Endothelial cell (in vitro differentiated cells): ENCODE measurements around the gene DAND5. TPM values are rescaled to one million over a fixed set of nuclear protein-coding genes. Genes with fewer than 3 reads are reported as not detected.
A peak's percentile ranks its signal among the peaks of the same experiment; 100 is the strongest.

Experiments
- DNase-seq: peaks from one replicate; pipeline ENCODE4 v3.0.0; 2021; ENCODE audit warnings: low spot score
- H3K27ac Mint-ChIP-seq: one replicate; pipeline ENCODE4 v1.8.0; 2021; ENCODE audit warnings: mixed read lengths, inconsistent platforms; ENCODE audit not compliant: unreplicated experiment
- H3K27me3 Mint-ChIP-seq: one replicate; pipeline ENCODE4 v1.8.0; 2021; ENCODE audit warnings: mild to moderate bottlenecking, moderate library complexity, mixed read lengths, inconsistent platforms; ENCODE audit not compliant: unreplicated experiment
- H3K36me3 Mint-ChIP-seq: one replicate; pipeline ENCODE4 v1.8.0; 2021; ENCODE audit warnings: mild to moderate bottlenecking, low read depth, mixed read lengths, inconsistent platforms; ENCODE audit not compliant: unreplicated experiment
- H3K4me1 Mint-ChIP-seq: one replicate; pipeline ENCODE4 v1.8.0; 2021; ENCODE audit warnings: mild to moderate bottlenecking, mixed read lengths, inconsistent platforms; ENCODE audit not compliant: unreplicated experiment
- H3K4me3 Mint-ChIP-seq: one replicate; pipeline ENCODE4 v1.8.0; 2021; ENCODE audit warnings: mild to moderate bottlenecking, mixed read lengths, inconsistent platforms; ENCODE audit not compliant: unreplicated experiment
- H3K9me3 Mint-ChIP-seq: one replicate; pipeline ENCODE4 v1.8.0; 2021; ENCODE audit warnings: mixed read lengths, inconsistent platforms; ENCODE audit not compliant: unreplicated experiment
- CTCF ChIP-seq: fragments of 200-600 bp; sonication (generic); IDR thresholded peaks from one replicate; pipeline ENCODE4 v1.5.0; 2021; ENCODE audit warnings: antibody characterized with exemption; ENCODE audit not compliant: unreplicated experiment
- total RNA-seq: library from RNA; stranded (reverse); fragmentation: NEBNext Ultra II Directional; extraction: Animal tissue kit (Norgen Biotek cat#: 25700); gene quantifications from one replicate; pipeline ENCODE4 v1.2.1, GENCODE V29; 2021; ENCODE audit not compliant: unreplicated experiment

Gene DAND5
- total RNA-seq, 1 donor from 2014 or later: 0.69 TPM

DNA sequence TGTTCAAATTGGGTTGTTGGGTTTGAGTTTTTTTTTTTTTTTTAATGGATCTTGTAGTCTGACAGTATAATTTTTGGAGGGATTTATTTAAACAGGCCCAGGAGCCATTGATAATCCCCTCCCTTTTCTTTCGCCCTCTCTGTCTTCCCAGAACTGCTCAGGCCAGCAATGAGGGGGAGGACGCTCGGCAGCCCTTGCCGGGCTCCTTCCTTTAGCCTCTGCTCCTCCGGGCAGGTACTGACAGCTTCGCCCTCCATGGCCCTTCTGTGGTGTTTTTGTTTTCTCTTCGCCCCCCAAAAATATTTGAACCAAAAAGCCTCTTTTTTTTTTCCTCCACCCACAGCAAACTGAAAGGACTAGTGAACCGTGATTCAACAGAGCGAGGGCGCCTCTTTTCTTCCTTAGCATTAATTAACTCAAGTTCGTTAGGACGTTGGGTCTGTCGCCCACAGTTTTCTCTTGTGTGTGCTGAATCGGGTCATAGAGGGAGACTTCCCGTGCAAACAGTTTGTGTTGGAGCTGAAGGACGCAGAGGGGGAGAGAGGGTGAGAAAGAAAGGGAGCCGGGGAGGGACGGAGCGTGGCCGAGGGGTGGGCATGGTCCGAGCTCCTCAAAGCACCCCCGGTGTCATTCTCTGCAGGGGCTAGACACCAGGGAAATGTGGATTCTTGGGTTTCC is 47.4 kb downstream of the DAND5 start:
- Mint-ChIP-seq H3K4me3 (peak overlapping the region; percentile 27), H3K27me3 (peaks cover 43% of the 10 kb centered on the region), H3K36me3 (no peaks in the 10 kb centered on the region), H3K4me1 (peaks cover 60% of the 10 kb centered on the region), H3K27ac (peak overlapping the region; percentile 2), H3K9me3 (no peaks in the 10 kb centered on the region)
- TF ChIP-seq CTCF: no peak
- no peak for DNase-seq

- TF ChIP-seq CTCF: no peak
- Mint-ChIP-seq H3K27me3 (peaks cover 46% of the 10 kb centered on the region), H3K27ac (no peak overlapping the region), H3K4me3 (no peak overlapping the region), H3K9me3 (no peaks in the 10 kb centered on the region), H3K4me1 (peaks cover 67% of the 10 kb centered on the region), H3K36me3 (no peaks in the 10 kb centered on the region)
- no peak for DNase-seq
Measured at GRCh38 chr19:13017306-13018034, 48.1 kb downstream of the DAND5 start.

DNA sequence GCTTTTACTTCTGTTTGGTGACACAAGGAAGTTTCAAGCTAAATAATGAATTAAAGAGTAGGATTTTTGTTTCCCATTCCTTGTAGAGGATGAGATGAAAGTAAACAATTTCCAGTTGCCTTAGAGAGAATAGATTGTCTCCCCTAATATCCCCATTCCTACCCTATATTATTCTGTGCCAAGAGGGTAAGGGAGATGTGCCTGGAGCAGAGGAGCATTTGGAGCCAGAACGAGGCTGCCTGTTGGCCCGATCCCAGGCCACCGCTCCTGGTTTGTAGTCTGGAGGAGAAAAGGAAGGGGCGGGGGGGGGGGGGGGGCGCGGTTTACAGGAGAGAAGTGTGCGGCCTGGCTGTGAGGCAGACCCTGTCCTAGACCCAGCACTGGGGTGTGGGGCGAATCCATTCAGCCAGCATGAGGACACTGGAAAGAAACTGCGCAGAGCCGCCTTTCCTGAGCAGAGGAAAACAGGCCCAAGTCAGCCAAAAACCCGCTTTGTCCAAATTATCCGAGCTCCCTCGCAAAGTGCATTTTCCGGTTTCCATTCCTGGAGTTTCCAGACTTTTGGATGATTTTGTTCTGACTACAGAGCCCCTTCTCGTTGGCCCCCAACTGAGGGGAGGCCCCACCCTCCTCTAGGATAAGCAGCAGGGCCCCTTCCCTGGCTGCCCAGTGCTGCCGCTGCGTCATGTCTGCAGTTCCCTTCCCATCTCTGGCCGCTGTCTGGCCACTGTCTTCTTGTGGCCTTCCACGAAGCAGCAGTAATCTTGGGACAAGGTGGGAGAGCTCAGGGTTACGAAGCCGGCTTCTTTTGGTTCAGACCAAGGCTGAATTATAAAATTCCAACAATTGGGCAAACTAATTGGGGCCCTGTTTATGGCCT is 48.9 kb downstream of the DAND5 start:
- DNase-seq: no peak
- Mint-ChIP-seq H3K27ac (no peak overlapping the region), H3K27me3 (peaks cover 40% of the 10 kb centered on the region), H3K4me1 (peaks cover 70% of the 10 kb centered on the region), H3K9me3 (no peaks in the 10 kb centered on the region), H3K36me3 (no peaks in the 10 kb centered on the region), H3K4me3 (no peak overlapping the region)
- no peak for TF ChIP-seq CTCF

DNA sequence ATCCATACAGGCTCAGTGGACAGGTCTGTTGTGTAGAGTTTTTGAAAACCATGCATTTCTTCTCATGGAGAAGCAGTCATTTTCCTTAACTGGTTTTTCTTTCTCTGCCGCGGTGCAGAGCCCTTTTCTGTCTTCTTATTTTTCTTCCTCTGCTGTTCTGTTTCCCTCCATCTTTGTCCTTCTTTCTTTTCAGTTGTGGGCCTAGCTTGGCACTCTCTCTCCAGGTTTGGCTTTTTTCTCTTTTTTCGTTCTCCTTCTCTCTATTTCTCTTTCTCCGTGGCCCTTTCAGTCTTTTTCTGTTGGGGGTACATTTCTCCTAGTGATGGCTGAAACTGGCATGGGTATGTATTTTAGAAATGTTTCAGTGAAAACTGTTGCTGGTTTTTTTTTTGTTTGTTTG is 50.0 kb downstream of the DAND5 start:
- Mint-ChIP-seq H3K9me3 (no peaks in the 10 kb centered on the region), H3K27me3 (peaks cover 37% of the 10 kb centered on the region), H3K4me3 (no peak overlapping the region), H3K27ac (peak overlapping the region; percentile 41), H3K36me3 (no peaks in the 10 kb centered on the region), H3K4me1 (peaks cover 69% of the 10 kb centered on the region)
- no peak for DNase-seq
- no peak for TF ChIP-seq CTCF
